Upper lobe of left lung (tissue), 4 donors: ENCODE measurements around the gene MCM7.
"Not testable (repeated sequence)": the region's sequence is repeated elsewhere in the genome, so short reads cannot be mapped to it uniquely, and the experiment has no call there.

Experiments used
- CTCF ChIP-seq, 6 experiments: fragments of 450-650 bp in 4 of 6; fragments of 200-600 bp in 2 of 6; sonication (generic) in 2 of 6; IDR thresholded peaks; one replicate each; pipeline ENCODE4 v1.5.1; 2016 to 2019; ENCODE audit warnings: antibody characterized with exemption in 6 of 6
- POLR2A ChIP-seq, 4 donors: fragments of 450-650 bp; IDR thresholded peaks; one replicate each; pipeline ENCODE4 v1.5.1; 2016 to 2017; ENCODE audit warnings: antibody characterized with exemption in 4 of 4, mild to moderate bottlenecking in 2 of 4
- POLR2AphosphoS5 ChIP-seq, 2 donors: sonication (generic); formaldehyde crosslinking; IDR thresholded peaks; one replicate each; pipeline ENCODE4 v1.5.1; 2017; ENCODE audit warnings: antibody characterized with exemption in 2 of 2

- TF ChIP-seq CTCF, POLR2A, POLR2AphosphoS5 (IDR thresholded peaks at IDR 0.05): not testable (repeated sequence)
Measured at GRCh38 chr7:100146350-100146749, 45.2 kb upstream of the MCM7 start.
